GM12872 (cell line): ENCODE results near the gene CBFA2T3.

ENCODE experiments used
- CTCF ChIP-seq: IDR thresholded peaks from 3 replicates; pipeline ENCODE4 v1.5.1; 2011; ENCODE audit warnings: low read depth, mild to moderate bottlenecking, low read length, moderate library complexity; ENCODE audit not compliant: insufficient read depth

Gene CBFA2T3

GRCh38 chr16:88921591-88921990 is 55.4 kb downstream of the CBFA2T3 start:
- no peak for TF ChIP-seq CTCF

DNA sequence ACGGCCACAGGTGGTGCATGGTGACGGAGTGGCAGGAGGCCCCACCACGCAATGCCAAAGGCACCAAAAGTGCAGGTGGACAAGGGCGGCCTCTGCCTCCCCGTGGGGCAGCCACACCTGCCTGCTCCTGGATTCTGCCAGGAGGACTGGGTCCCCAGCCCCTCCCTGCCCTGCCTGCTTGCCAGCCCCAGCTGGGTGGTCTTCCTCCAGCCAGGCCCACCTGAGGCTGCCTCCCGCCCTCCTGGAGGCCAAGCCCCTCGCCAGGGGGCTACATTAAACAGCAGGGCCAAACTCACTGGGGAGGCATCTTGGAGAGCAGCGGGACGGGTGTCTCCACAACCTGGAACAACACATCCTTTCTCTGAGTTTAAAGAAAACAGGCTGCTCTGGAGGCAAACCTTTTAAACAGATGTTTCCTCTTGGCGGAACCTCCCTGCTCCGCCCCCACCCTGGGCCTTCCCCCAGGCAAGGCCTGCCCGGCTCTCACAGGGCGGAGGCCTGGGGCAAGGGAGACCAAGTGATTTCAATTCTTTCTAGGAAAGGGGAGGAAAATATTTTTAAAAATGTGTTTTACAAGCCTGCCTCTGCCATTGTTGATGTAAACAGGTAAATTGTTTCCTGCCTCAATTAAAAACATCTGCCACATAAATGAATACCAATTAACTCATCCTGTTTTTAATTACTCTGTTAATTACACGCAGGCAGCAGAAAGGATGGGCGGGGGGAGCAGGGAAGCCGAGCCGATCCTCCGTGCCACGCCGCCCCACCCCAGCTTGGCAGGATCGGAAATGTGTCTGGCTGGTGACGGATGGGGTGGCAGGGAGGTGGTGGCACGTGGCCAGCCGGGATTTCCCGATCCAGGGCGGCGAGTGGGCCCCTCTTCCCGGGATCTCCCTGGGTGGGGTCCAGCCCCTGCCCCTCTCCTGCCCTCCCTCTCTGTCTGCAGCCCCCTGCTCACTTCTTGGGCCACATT is 56.1 kb downstream of the CBFA2T3 start:
- TF ChIP-seq CTCF = no peak

DNA sequence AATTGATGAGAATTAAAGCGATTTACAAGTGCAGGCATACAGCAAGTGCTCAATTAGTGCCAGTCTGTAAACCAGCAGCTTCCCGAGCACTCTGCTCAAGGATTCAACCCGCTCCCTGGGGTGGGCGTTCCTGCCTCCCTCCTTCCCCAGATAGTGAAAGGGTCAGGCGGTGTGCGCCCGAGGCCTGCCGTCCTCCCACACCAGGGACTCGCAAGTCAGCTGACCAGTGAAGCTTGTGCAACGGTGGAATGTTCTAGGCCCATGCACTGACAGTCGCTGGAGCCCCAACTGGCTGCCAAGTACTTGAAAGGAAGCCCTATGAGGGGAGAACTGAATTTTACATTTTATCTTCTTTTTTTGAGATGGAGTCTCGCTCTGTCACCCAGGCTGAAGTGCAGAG is 57.1 kb downstream of the CBFA2T3 start:
- TF ChIP-seq CTCF = no peak

DNA sequence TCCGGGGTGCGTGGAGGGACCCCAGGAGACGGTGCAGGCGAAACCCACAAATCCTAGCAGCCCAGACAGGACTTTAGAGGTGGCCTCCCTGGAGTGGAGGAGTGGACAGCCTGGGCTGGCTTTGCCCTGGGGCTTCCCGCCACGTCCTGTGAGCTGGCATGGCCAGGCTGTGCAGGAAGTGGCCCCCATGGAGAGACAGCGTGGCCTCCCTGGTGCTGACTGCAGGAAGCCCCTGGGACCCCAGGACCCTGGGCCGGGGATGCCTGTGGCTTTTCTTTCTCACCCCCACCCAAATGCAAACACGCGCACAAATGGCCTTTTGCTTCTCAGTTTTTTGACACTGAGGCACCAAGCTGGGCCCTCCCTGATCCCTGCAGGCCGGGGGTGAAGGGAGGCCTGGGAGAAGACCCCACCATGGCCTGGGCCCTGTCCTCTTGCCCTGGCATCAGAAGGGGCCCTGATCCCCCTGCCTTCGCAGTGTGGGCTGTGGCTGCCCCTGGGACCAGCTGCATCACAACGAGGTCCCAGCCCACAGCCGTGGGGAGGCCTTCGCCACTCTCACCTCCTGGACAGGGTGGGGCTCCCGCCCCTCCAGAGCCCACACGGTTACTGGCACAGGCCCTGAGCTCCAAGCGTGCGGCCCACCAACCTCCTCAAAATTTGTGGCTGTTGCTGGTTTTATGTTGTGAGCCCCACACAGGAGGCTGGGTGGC is 58.9 kb downstream of the CBFA2T3 start:
- no peak for TF ChIP-seq CTCF

DNA sequence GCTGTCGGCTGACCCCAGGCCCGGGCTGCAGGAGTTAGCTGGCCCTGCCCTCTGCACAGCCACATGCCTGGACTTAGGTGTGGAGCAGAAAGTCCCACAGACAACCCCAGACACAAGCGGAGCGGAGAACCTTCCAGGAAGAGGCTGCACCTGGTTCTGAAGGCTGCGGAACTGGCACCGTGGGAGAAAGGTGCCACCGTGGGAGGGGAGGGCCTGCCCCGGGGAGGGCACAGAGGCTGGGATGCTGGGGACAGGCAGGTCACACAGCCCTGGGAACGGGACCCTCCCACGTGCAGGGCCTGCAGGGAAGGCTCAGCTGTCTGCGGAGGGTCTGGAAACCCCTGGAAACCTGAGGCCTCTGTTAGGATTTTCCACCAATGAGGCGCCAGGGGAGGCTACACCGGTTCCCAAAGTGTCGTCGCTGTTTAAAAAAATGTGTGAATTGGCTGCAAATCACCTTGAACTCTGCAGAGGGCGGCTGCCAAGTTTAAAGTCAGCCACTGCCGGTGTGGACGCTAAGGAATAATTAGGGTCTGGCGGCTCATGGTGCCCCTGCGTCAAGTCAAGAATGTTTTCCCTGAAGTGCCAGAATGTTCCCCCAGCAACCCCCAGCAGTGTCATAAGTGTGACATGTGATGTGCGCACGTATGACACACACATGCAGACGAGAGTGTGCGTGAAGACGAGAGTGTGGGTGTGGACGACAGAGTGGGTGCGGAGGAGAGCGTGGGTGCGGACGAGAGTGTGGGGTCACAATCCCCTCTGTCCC is 59.7 kb downstream of the CBFA2T3 start:
- TF ChIP-seq CTCF = no peak

- no peak for TF ChIP-seq CTCF
These were observed 61.2 kb downstream of the CBFA2T3 start for GRCh38 chr16:88915639-88916327.
